ENCODE results near the gene GAA.

GAA gene

DNA sequence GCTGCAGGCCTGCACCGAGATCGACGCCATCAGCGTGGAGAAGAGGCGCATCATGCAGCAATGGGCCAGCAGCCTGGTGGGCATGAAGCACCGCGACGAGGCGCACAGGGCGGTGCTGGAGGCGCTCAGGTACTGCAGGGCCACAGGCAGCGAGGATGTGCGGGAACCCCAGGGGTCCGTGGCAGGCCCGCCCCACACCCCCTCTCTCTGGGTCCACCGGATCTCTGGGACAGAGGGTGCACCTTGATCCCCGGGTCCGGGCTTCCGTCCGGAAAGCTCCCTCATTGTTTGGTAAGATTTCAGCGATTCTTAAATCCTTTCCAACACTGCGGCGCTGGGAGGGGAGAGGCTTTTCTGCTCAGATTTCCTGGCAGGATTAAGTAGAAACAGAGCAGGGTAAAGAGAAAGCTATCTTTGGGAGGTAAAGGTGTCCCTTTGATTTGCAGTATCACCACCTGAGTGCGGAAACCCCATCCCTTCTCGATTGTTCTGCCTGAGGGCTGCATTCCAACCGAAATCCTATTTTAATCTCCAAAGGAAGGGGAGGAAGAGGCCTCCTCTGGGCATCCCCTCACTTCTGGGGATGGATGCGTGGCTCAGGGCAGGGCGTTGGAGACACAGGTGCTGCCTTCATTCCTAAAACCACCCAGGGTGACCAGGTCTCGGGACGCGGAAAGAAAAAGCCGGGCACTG lies 35.8 kb upstream of the GAA start:
- no peak overlapping the region for H3K4me2 ChIP-seq (ENCODE audit: low read depth, low read length, poor library complexity, severe bottlenecking)
- no peak overlapping the region for H3K9ac ChIP-seq (ENCODE audit: low read length)
- H3K79me2 ChIP-seq (ENCODE audit: insufficient read depth, low read length), result no peaks in the 10 kb centered on the region
- no peaks in the 10 kb centered on the region for H3K9me3 ChIP-seq (ENCODE audit: insufficient read depth, low read length)
- no peak overlapping the region for H2AFZ ChIP-seq (ENCODE audit: low read depth, low read length, severe bottlenecking)
- no peaks in the 10 kb centered on the region for H3K27me3 ChIP-seq (ENCODE audit: low read length)
- no peaks in the 10 kb centered on the region for H3K36me3 ChIP-seq (ENCODE audit: low read length)
- H4K20me1 ChIP-seq (ENCODE audit: low read depth, low read length), result no peaks in the 10 kb centered on the region
- no peaks in the 10 kb centered on the region for H3F3A ChIP-seq (ENCODE audit: insufficient read depth)
- H3K4me3 ChIP-seq (ENCODE audit: insufficient read depth, low read length, poor library complexity, severe bottlenecking), result no peak overlapping the region
- H3K9me2 ChIP-seq (replicated peaks; ENCODE audit: insufficient read depth, low read length), result no peaks in the 10 kb centered on the region
- no peak overlapping the region for H3K27ac ChIP-seq (ENCODE audit: low read depth, low read length)
- TF ChIP-seq CTCF (IDR thresholded peaks at IDR 0.05; ENCODE audit: insufficient read depth, low read length, poor library complexity, severe bottlenecking) (no peak), EZH2phosphoT487 (conservative IDR thresholded peaks at IDR 0.05; ENCODE audit: low read length) (no peak)

- no peak overlapping the region for H3K9ac ChIP-seq (ENCODE audit: low read length)
- H3K4me2 ChIP-seq (ENCODE audit: low read depth, low read length, poor library complexity, severe bottlenecking), result no peak overlapping the region
- H3K36me3 ChIP-seq (ENCODE audit: low read length), result no peaks in the 10 kb centered on the region
- TF ChIP-seq CTCF (IDR thresholded peaks at IDR 0.05; ENCODE audit: insufficient read depth, low read length, poor library complexity, severe bottlenecking) (no peak), EZH2phosphoT487 (conservative IDR thresholded peaks at IDR 0.05; ENCODE audit: low read length) (no peak)
- H3K27me3 ChIP-seq (ENCODE audit: low read length), result no peaks in the 10 kb centered on the region
- no peaks in the 10 kb centered on the region for H4K20me1 ChIP-seq (ENCODE audit: low read depth, low read length)
- H3K79me2 ChIP-seq (ENCODE audit: insufficient read depth, low read length), result no peaks in the 10 kb centered on the region
- H3F3A ChIP-seq (ENCODE audit: insufficient read depth), result no peaks in the 10 kb centered on the region
- H3K9me2 ChIP-seq (replicated peaks; ENCODE audit: insufficient read depth, low read length), result no peaks in the 10 kb centered on the region
- H3K27ac ChIP-seq (ENCODE audit: low read depth, low read length), result no peak overlapping the region
- no peaks in the 10 kb centered on the region for H3K9me3 ChIP-seq (ENCODE audit: insufficient read depth, low read length)
- no peak overlapping the region for H3K4me3 ChIP-seq (ENCODE audit: insufficient read depth, low read length, poor library complexity, severe bottlenecking)
- H2AFZ ChIP-seq (ENCODE audit: low read depth, low read length, severe bottlenecking), result no peak overlapping the region
Measured at GRCh38 chr17:80067393-80067986, 33.9 kb upstream of the GAA start.

- no peaks in the 10 kb centered on the region for H3K9me3 ChIP-seq (ENCODE audit: insufficient read depth, low read length)
- H3K9ac ChIP-seq (ENCODE audit: low read length), result no peak overlapping the region
- H2AFZ ChIP-seq (ENCODE audit: low read depth, low read length, severe bottlenecking), result no peak overlapping the region
- no peak overlapping the region for H3K4me3 ChIP-seq (ENCODE audit: insufficient read depth, low read length, poor library complexity, severe bottlenecking)
- TF ChIP-seq CTCF (IDR thresholded peaks at IDR 0.05; ENCODE audit: insufficient read depth, low read length, poor library complexity, severe bottlenecking) (no peak), EZH2phosphoT487 (conservative IDR thresholded peaks at IDR 0.05; ENCODE audit: low read length) (no peak)
- no peaks in the 10 kb centered on the region for H4K20me1 ChIP-seq (ENCODE audit: low read depth, low read length)
- H3K79me2 ChIP-seq (ENCODE audit: insufficient read depth, low read length), result no peaks in the 10 kb centered on the region
- no peaks in the 10 kb centered on the region for H3K36me3 ChIP-seq (ENCODE audit: low read length)
- H3F3A ChIP-seq (ENCODE audit: insufficient read depth), result no peaks in the 10 kb centered on the region
- H3K27me3 ChIP-seq (ENCODE audit: low read length), result no peaks in the 10 kb centered on the region
- H3K9me2 ChIP-seq (replicated peaks; ENCODE audit: insufficient read depth, low read length), result no peaks in the 10 kb centered on the region
- no peak overlapping the region for H3K27ac ChIP-seq (ENCODE audit: low read depth, low read length)
- no peak overlapping the region for H3K4me2 ChIP-seq (ENCODE audit: low read depth, low read length, poor library complexity, severe bottlenecking)
Measured at GRCh38 chr17:80068301-80069222, 32.8 kb upstream of the GAA start.
